ENCODE data around the gene PANK4.

The PANK4 gene

DNA sequence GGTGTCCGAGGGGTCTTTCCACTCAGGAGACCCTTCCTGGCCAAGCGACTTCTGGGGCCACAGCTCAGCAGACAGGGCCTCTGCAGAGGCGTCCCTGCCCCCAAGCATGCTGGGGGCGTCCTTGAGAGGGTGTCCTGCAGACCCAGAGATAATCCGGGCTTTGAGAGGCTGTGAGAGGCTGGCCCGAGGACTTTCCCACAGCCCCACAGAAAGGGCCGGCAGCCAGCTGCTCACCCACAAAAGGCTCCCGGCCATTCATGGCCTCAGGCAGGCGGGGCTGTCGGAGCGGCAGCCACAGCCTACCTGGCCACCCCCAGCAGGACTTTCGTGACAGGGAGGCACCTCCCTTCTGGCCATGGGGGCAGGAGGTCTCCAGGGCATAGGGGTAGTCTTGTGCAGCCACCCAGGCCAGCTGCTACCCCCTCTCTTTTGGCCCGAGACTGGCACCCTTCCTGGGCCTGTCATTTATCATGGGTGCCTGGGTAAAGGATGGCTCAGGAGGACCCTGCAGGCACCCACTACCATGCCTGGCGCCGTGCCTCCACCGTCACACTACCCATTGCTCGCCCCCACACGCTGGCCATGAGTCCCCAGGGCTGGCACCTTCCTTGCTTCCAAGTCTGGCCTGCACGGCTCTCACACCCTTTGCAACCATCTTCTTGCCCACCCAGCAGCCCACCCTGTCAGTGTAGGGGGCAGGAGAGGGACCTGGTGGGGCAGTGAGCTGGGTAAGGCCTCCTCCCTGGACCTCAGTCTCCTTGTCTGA is 18.7 kb upstream of the PANK4 start:
- no peak for DNase-seq (ENCODE audit: low read depth)

DNA sequence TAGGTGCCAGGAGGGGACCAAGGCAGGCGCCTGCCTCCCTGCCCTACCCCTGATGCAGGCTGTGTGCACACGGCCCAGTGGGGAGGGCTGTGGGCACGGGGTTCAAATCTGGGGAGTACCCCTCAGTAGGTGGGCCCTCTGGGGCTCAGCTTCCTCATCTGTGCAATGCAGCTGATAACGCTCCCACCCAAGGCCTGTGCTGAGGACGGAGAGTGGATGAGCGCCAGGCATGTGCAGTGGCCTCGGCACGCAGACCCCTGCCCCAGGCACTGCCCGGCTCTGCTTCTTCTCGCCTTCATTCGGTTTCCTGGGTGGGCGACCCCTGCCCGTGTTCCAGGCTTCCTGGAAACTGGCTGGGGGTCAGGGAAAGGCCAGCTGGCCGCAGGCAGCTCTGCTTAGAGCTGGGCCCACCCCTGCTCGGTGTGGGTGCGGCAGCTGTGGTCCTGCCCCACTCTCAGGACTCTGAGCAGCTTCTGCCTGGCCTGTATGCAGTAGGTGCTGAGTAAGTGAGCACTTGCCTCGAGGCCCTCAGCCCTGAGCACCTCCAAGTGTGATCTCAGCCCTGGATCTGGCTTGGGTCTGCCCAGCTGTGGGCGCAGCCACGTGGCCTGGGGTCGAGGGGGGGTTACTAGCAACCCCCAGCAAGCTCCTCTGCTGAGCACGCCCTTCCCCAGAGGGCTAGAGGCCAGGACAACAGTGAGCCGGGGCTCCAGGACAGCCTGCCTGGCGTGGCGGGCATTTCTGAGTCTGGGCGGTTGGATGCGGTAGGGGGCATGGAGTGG is 17.9 kb upstream of the PANK4 start:
- DNase-seq (ENCODE audit: low read depth): no peak

DNA sequence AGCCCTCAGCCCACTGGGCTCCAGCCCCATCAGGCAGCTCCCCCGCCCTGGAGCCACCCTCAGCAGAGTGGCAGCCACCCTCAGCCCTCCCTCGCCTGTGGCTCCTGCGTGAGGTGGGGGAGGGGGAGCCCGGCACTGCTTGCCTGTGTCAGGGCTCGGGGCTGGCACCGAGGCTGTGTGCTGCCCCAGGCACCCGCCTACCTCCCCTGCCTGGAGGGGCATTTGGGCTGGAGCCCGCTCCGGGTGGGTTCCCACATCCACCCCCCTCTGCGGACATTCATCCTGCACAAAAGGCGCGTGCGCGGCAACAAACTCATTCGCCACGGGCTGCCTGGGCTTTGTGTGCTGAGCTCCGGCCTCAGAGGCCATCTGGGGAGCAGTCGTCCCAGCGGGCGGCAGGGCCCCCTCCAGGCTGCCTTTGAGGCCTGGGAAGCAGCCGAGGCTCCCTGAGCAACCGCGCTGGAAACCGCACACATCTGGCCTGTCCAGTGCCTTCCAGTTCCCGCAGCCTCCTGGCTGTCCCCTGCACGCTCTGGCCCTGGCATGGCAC is 17.2 kb upstream of the PANK4 start:
- DNase-seq (ENCODE audit: low read depth): no peak

DNA sequence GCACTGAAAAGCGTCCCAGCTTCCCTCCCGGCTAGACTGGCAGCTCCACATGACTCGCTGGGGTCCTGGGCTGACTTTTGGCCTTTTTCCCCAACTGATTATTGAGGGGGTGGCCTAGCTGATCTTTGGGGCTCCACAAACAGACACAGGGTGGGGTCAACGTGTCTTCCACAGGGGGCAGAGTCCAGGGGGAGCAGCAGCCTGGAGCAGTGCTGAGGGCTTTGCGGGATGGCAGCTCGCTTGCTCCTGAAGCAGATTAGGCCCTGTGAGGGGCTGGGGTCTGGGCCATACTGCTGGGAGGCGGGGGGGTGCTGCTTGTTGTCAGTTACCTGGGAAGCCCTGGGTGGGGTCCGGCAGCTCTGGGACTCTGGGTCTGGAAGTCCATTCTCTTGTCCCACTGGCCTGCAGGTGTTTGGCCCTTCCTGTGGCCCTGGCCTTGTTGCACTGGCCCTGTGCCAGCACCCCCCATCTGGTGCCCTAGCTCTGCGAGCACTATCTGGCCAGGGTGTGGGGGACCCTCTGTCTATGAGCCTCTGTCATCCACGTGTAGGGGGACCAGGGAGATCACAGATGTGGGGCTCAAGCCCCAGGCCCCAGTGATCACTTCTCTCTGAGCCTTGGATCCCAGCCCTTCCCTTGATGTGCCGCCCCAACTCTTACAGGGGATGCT is 16.0 kb upstream of the PANK4 start:
- DNase-seq (ENCODE audit: low read depth): no peak

DNA sequence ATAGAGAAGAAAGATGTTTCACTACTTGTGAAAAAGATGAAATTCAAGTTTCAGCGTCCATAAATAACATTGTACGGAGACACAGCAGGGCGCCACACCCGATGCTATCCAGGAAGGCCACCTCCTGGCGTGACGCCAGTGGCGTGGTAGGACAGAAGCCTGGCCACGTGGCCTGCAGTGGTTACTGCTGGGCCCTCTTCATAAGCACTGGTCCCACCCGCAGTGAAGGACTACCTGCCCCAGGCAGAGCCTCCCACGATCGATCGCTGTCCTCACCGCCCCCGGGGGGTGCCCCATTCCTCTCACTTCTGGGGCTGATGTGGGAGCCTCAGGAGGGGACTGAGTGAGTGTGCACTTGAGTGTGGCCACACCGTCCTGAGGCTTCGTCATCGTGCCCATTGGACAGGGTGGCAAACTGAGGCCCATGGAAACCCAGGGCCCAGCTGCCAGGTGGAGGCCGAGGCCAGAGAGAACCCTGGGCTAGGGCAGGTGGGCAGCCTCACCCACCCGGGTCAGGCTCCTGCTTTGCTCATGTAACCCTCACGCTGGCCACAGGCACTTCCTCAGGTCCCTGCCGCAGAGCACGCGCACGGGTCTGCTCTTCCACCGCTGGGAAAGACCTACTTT is 15.3 kb upstream of the PANK4 start:
- DNase-seq (ENCODE audit: low read depth): no peak

DNA sequence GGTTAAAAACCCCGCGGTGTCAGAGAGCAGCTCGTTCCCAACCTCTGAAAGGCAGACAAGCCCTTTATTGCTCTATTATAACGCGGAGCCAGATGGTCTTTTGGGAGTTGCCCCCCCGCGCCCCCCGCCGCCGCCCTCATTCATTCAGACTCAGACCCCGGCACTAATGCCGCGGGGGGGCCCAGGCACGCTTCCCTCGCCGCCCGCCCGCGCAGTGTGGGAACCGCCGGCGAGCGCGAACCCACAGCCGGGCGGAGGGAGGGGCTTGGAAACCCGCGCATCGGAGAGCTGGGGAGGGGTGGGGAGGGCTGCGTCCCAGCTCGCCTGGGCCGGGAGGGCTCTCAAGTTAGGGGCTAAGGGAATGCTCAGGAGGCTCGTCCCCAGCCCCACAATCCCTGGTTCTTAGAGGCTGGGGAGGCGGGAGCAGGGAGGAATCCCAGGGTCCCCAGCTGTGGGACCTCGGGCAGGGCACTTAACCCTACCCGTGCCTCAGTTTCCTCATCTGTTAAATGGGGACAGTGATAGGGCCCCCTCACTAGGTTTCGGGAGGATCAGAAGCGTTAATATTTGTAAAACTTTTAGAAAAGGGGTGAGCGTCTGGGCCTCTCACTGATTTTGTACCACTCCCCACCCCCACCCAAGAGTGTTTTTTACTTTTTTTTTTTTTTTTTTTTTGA is 14.6 kb upstream of the PANK4 start:
- no peak for DNase-seq (ENCODE audit: low read depth)

DNA sequence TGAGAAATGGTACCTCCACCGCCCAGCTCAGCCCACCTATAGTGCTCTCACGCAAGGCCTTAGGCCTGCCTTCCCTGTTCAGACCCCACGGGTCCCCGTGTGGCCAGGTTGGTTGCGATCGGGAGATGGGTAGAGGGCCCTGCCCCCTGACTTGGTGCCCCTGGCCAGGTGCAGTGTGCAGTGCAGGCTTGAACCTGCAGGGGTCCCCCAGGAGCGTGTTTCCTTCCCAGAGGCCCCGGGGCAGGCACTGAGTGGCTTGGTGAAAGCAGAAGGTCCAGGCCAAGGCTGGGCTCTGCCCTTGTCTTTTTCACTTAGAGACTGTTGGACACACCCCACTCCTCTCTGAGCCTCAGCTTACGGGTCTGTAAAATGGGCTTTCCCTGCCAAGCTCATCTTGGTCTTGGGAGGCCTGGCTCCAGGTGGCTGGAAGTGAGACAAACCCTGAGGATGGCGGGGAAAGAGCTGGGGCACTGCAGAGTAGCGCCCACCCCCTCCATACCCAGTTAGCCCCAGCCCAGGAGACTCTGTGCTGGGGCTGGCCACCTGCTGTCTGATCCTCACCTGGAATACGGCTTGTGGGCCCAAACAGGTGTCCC is 13.0 kb upstream of the PANK4 start:
- DNase-seq (ENCODE audit: low read depth): no peak

DNA sequence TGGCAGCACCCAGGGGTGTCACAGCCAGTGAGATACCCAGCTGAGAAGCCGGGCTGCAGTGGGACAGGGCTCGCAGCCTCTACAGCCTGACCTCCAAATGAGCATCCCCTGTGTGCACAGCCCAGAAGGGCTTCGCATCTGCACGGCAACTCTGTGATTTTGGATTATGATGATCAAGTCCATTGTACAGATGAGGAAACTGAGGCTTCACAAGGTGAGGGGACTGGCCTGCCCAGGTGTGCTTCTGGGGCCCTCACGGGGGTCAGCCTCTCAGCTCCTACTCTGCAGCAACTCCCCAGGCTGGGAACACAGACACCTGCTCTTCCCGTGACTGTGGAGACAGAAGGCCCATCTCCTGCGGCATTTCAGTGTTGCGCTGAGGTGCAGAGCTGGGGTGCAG is 12.5 kb upstream of the PANK4 start:
- no peak for DNase-seq (ENCODE audit: low read depth)

DNA sequence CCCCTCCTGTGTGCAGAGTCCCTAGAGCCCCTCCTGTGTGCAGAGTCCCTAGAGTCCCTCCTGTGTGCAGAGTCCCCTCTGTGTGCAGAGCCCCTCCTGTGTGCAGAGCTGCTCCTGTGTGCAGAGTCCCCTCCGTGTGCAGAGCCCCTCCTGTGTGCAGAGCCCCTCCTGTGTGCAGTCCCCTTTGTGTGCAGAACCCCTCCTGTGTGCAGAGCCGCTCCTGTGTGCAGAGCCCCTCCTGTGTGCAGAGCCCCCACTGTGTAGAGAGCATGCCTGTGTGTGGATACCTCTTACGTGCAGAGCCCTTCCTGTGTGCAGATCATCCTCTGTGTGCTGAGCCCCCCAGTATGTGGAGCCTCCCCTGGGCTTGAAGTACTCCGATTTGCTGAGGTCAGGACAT is 12.0 kb upstream of the PANK4 start:
- DNase-seq (ENCODE audit: low read depth): no peak

DNA sequence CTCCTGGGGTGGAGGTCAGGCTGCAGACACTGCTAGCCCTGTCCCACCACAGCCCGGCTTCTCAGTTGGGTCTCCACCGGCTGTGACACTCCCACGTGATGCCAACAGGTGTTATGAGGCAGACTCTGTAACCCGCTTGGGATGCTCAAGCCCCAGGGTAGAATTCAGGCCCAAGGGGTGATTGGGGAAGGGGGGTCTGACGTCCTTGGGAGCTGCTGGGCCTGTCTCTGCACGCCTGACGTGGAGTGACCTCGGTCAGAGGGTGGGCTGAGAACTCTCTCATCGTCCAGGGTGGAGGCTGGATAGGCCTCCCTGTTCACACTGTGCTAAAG is 11.4 kb upstream of the PANK4 start:
- no peak for DNase-seq (ENCODE audit: low read depth)

DNA sequence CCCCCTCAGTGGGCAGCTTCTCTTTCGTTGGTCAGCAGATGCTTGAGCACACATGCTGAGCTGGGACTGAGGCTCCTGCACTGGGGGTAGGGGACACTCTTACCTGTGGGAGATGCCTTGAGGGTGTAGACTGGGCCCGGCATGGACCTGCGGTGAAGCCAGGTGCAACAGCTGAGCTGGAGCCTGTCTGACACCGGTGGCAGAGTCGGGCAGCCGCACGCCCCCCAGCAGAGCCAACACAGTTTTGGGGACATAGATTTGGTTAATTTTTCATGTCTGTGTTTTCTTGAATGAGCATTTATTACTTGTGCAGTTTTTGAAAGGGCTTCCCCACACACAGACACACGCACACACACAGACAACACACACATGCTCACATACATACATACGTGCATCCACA is 9.6 kb upstream of the PANK4 start:
- no peak for DNase-seq (ENCODE audit: low read depth)

DNA sequence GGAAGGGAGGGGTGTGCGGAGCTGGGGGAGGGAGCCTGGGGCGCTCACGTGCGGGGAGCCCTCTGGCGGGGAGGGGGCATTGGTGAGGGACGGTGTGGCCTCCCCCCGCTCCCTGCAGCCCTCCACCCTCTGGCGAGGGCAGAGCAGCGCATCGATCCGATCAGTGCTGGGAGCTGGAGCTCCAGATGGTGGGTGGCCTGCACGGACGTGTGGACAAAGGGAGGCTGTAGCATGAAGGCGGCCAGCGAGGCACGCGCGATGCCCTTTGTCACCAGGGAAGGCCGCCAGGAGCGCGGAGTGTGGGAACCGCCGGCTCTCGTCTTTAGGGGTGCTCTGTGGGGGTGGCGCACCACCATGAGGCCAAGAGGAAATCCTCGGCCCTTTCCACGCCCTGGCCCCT is 9.1 kb upstream of the PANK4 start:
- no peak for DNase-seq (ENCODE audit: low read depth)

DNA sequence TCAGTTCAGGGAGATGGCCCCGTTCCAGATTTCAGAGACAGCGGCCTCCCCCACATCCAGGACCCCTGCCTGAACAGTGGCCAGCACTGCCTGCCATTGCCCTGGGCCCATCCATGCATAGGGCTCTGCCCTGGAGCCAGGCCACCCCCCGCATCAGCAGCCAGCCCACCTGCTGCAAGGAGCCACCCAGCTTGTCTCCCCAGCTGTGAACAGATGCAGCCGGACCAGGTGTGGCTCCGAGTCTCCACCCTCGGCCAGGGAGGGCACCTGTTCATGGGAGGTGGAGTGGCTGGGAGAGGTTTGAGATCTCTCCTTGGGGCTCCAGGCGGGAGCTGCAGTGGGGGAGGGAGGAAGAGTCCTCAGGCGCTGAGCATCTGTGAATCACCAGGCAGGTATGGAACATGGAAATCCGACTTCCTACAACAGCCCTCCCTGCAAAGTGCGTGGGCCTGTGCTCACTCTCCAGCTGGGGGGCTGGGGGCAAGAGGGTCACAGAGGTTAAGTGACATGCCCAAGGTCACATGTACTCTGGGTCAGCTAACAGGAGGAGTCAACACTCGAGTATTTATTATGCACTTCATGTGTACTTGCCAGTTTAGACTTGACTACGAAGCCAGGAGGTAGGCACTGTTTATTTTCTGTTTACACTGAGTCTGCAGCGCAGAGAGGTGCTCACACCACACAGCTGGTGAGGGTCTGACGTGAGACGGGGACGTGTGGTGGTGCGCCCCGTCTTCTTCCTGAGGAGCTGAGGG is 8.5 kb upstream of the PANK4 start:
- DNase-seq (ENCODE audit: low read depth): no peak

DNA sequence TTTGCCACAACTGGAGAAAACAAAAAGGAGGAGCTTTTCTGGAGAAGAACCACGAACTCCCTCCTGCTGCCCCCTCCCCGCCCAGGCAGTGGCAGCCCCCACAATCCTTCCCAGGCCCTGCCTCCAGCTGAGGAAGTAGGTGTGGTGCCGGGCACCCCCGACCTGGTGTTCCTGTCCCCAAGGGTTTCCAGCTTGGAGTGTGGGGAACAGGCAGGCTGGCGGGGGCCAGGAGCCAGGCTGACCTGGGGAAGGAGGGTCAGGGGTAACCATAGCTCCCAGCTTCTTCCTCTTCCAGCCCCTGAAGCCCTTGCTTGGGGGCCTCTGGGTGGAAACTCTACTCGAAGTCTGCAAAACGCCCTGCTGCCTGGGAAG is 7.9 kb upstream of the PANK4 start:
- DNase-seq (ENCODE audit: low read depth): no peak

DNA sequence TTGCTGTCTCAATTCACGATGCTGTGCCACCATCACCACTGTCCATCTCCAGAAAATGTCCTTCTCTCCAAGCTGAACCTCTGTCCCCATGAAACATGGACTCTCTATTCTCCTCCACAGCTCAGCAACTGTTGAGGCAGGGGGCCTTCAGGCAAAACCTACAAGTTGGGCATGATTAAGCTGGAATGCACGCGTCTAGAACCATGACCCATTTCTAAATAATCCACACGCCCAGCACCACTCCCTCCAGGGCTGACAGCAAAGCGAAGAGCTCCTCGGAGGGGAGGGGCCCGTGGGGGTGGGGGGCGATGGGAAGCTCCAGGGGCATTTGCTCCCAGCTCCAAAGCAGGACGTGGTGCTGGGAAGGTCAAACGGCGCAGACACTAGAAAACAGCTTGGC is 7.0 kb upstream of the PANK4 start:
- DNase-seq (ENCODE audit: low read depth): no peak

DNA sequence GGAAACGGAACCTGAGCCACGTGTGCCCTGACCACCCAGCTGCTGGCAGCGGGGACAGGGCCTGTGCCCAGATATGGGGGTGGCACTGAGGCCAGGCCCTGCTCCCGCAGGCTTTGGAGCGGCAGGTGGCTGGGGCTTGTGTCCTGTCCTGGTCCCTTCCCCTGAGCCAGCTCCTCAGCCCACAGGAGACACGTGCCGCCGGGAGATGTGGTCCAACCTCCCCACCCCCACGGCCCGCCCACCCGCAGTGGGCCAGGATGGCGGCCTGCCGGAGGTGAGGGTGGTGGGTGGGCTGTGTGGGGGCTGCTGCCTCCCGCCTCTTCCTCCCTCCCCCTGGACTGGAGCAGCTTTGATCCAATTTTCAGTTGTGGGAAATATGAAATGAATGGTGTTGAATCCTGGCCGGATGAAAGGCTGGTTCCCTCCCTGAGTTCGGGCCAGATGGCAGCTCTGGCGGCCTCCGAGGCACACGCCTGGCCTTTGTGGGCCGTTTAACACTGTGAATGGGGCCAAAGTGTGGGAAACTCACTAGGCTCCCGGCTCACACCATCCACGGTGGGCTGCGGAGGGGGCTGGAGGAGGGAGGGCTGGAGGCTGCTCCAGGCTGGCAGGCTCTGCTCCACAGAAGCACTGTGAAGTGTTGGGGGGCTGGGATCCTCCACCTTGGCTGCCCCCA is 6.2 kb upstream of the PANK4 start:
- no peak for DNase-seq (ENCODE audit: low read depth)

DNA sequence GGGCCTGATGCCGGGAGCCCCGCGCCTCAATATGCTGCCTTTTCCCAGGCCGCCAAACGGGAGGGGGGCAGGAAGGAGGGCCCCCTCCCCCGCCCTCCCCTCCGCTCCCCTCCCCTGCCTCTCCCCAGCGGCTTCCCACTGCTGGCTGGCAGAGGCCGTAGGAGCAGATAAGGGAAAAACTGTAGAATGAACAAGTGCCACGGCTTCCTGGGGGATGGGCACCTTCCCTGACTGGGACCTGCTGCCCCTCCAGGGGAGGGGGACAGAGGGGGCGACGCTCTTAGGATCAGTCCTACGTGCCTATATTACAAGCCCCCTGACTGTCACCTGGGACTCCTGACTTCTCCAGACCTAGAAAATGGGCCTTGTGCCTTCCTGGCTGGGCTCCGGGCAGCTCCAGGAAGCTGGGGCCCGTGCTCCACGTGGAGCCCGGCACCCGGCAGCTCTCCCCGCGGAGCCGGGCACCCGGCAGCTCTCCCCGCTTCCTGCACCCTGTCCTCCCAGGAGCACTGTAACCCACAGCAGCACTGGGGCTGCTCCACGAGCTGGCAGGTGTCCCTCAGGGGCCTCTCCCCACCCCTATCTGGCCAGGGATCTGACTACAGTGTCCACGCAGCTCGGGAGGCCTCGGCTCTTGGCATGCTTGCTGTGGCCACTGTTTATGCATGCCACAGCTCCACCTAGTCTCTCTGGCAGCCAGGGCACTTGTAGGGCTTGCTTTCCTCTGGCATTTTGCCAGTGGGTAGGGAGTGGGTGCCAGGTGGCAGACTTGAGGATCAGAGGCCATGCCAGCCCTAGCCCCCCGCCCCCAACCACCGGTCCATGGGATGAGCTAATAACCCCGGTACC is 4.3 kb upstream of the PANK4 start:
- DNase-seq (ENCODE audit: low read depth): no peak

DNA sequence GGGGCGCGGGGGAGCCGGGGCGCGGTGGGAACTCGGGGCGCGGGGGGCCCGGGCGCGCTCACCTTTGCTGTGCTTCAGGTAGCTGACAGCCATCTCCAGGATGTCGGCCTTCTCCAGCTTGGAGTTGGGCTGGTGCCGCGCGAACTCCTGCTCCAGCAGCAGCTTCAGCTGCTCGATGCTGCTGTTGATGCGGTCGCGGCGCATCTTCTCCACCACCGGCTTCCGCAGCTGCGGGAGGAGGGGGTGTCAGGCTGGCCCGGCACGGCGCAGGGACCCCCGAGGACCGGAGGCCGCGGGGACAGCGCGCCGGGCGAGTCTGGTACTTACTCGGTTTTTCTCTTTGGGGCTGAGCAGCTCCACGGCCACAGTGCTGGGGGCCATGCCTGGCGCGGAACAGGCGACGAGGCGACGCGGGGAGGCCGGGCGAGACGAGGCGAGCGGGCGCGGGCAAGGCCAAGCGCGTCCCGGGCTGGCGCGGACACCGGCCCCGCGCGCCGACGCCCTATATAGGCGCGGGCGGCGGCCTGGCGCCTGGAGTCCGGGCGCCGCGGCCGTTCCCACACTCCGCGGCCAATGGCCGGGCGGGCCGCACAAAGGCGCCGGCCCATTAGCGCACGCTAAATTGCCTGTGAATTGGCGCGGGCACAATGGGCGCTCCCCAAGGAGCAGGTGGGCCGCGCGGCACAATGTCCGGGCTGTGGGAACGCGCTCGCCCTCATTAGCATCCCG is 3.6 kb upstream of the PANK4 start, which contains the start of gene HES5:
TSS of gene HES5 (minus strand) at position 480 of the 729 bp plus-strand sequence. CDS start at position 381, 99 bp downstream.
- no peak for DNase-seq (ENCODE audit: low read depth)
